RWPE1 (cell line): ENCODE data around the gene VPS37B.

Experiments
- CTCF ChIA-PET: fragments of 350-600 bp; sonication (Branson Sonifier 250); formaldehyde crosslinking; extraction: SDS; loops from one replicate; lab custom pipeline; 2021; lab: Yijun Ruan, JAX
- POLR2A ChIA-PET: fragments of 400-600 bp; formaldehyde crosslinking; extraction: SDS; loops from one replicate; lab custom pipeline; 2020; ENCODE audit warnings: antibody characterized with exemption; ENCODE audit not compliant: low non-redundant PET; lab: Yijun Ruan, JAX
- DNase-seq: peaks from one replicate; pipeline ENCODE4 v3.0.0; 2012; ENCODE audit warnings: low spot score
- H3K27ac ChIP-seq: fragments of 450-650 bp; 2 replicates; pipeline ENCODE4 v1.5.1; 2017
- TF ChIP-seq, protein P1 (sequence below): fragments of 450-650 bp; conservative IDR thresholded peaks from 2 replicates; pipeline ENCODE4 v1.5.1; 2017; ENCODE audit warnings: low read depth, mild to moderate bottlenecking

Gene VPS37B

DNA sequence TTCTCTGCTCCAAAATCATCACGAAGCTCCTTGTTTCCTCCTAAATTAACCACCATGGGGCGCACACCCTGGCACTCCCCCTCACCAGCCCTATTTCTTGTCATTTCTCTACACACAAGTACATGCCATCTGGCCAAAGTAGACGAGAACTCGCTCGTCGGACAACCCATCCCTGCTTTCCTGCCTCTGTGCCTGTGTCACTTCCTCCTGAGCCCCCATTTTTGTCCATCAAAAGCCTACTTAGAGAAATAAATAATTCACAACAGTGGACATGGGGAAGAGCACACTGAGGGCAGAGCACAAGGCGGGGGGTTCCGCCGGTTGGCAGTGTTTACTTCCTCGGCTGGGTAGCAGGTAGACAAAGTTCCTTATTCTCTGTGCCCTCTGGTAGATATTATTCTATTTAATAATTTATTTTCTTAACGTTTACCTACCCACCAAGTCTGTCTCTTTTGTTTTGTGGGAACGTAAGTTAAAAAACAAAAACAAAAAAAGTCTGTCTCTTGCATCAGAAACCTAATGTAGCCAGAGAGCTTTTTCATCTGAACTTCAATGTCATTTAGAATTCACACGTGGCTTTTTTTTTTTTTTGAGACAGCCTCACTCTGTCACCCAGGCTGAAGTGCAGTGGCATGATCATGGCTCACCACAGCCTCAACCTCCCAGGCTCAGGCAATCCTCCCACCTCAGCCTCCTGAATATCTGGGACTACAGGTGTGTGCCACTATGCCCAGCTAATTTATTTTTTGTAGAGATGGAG lies 6.0 kb downstream of the VPS37B start:
- POLR2A ChIA-PET, result no interaction called here
- TF ChIP-seq, protein P1, sequence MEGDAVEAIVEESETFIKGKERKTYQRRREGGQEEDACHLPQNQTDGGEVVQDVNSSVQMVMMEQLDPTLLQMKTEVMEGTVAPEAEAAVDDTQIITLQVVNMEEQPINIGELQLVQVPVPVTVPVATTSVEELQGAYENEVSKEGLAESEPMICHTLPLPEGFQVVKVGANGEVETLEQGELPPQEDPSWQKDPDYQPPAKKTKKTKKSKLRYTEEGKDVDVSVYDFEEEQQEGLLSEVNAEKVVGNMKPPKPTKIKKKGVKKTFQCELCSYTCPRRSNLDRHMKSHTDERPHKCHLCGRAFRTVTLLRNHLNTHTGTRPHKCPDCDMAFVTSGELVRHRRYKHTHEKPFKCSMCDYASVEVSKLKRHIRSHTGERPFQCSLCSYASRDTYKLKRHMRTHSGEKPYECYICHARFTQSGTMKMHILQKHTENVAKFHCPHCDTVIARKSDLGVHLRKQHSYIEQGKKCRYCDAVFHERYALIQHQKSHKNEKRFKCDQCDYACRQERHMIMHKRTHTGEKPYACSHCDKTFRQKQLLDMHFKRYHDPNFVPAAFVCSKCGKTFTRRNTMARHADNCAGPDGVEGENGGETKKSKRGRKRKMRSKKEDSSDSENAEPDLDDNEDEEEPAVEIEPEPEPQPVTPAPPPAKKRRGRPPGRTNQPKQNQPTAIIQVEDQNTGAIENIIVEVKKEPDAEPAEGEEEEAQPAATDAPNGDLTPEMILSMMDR, result no peak
- peak overlapping the region; percentile 100 for H3K27ac ChIP-seq
- CTCF ChIA-PET, result interaction anchor here (0.6 to 1.8 kb wide), 7 partner anchors 10 to 63 kb away, joined by 3 to 7 read pairs (median 4); no protein-coding TSS in a partner anchor
- DNase-seq, result no peak

DNA sequence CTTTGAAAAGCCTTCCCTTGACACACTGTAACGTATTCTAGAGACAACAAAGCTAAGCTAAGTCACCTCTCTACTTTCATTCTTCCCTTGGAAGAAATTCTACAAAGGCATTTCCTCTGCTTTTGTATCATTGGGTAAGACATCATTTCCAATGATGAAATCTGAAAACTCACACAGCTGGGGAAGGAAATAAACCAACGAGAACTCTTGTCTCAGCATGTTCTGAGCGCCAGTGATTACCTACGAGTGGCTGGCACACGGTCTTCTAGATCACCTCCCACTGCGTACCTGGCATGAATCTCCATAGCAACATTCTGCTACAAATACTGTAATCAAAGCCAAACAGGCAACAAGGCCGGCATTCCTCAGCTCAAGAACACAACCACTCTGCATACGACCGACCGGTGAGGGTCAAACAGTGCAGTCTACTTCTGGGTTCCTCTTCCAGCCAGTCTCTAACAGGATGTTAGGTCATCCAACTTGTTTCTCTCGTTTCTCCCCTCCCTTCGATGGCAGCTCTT lies 7.6 kb downstream of the VPS37B start:
- TF ChIP-seq, protein P1, result no peak
- peak overlapping the region; percentile 100 for H3K27ac ChIP-seq
- POLR2A ChIA-PET, result interaction anchor here (0.5 to 0.7 kb wide), 2 partner anchors 16 to 344 kb away, joined by 3 read pairs; no protein-coding TSS in a partner anchor
- CTCF ChIA-PET, result interaction anchor here (0.6 to 1.8 kb wide), 7 partner anchors 21 to 136 kb away, joined by 3 to 7 read pairs (median 3); partner anchors contain the start of gene DENR
- peak; percentile 98 for DNase-seq

DNA sequence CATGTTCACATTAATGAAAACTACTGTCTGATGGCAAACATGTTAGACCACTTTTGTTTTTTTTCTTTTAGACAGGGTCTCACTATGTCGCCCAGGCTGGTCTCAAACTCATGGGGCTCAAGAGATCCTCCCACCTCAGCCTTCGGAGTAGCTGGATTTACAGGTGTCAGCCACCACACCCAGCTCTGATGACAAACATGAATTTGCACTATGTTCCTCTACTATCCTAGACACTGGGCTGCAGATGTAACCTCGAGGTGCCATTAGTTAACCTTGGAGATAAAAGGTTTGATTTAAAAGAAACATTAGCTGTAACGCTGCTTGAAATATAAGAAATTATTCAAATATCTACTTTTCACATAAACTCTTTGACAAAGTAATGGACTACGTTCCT lies 8.1 kb downstream of the VPS37B start:
- ChIA-PET CTCF (interaction anchor here (0.8 to 1.8 kb wide), 6 partner anchors 20 to 135 kb away, joined by 3 to 7 read pairs (median 4); partner anchors contain the start of gene DENR), POLR2A (no interaction called here)
- H3K27ac ChIP-seq, result peak overlapping the region; percentile 100
- TF ChIP-seq, protein P1, result no peak
- DNase-seq, result no peak

DNA sequence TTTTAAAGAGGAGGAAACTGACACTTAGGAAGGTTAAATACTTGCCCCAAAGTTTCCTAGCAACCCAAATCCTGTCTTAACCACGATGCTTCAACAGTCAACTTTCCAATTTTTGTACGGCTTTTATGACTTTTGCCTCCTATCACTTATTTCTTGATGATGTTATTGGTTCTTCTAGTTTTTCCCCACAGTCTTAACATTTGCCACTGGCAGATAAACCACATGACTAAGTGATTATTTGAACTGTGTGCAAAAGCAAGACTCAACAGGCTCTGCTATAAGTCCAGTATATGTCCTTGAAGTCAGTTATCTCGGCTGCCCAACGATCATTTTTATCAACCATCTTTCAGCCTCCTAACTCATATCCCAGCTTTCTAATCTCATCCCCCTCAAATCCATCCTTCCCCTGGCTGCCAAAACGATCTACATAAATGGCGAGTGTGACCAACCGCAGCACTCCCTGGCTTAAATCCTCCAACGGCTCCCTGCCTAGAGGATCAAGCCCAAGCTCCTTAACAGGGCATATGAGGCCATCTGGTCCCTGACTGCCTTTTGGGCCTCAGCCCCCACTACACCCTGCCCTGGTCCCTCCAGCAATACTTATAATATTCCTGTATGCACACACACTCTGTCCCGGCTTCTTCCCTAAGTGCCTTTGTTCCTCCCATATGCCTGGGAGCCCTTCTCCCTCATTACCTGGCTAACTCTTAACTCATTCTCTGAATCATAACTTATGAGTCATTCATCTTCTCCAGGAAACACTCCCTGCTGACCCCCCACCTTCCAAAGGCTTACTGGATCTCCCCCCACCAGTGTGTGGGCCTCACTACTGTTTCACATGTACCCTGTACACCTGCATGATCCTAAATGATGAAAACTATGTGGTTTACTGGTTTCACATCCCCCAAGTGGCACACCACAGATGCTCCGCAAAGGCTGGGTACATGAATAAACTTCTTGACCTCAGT lies 8.8 kb downstream of the VPS37B start:
- POLR2A ChIA-PET, result no interaction called here
- H3K27ac ChIP-seq, result peak overlapping the region; percentile 100
- DNase-seq, result peak; percentile 97
- TF ChIP-seq, protein P1, result no peak
- CTCF ChIA-PET, result interaction anchor here (0.8 to 0.9 kb wide), 2 partner anchors 19 to 60 kb away, joined by 3 read pairs; no protein-coding TSS in a partner anchor

DNA sequence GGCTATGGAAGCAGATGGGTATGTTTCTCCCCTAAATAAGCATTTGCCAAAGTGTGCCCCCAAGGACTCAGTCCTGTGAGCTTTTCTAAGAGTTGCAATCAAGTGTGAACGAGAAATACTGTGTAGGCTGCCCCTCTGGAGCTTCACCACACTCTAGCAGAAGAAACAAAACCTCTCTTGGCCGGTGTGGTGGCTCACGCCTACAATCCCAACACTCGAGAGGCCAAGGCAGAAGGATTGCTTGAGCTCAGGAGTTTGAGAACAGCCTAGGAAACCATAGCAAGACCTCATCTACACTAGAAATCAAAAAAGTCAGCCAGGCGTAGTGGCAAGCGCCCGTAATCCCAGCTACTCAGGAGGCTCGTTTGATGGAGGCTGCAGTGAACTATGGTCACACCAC lies 9.8 kb downstream of the VPS37B start:
- ChIA-PET CTCF (no interaction called here), POLR2A (no interaction called here)
- DNase-seq, result no peak
- H3K27ac ChIP-seq, result peak overlapping the region; percentile 100
- TF ChIP-seq, protein P1, result no peak

DNA sequence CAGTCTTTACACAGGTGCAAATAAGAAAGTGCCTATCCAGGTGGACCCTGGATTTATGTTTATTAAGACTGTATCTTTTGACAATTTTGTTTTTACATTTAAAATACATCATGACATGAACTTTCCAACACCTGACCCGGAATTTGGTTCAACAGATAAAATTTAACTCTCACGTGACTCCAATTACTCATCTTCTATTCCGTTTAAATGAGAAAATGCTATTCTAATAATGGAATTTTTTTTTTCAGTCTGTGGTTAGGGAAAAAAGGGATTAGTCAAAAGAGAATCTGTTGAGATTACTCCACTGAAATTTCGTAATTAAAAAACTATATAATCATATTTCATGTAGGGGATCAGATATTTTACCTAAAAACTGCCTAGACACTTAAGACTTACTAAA lies 11.1 kb downstream of the VPS37B start:
- POLR2A ChIA-PET, result no interaction called here
- H3K27ac ChIP-seq, result no peak overlapping the region
- CTCF ChIA-PET, result interaction anchor here (0.6 kb wide), 1 partner anchor 24 kb away, joined by 3 read pairs; no protein-coding TSS in a partner anchor
- no peak for DNase-seq
- TF ChIP-seq, protein P1, result no peak
